Activated CD8-positive, alpha-beta memory T cell treated with anti-CD3 and anti-CD28 coated beads, Interleukin-2, amount 10 ng/mL, durations not matched to agents 7 days and 5 days (primary cell): Measurements from ENCODE around the gene ING1. TPM values are rescaled to one million over a fixed set of nuclear protein-coding genes. Genes with fewer than 3 reads are reported as not detected.
"Not testable (repeated sequence)": the region's sequence is repeated elsewhere in the genome, so short reads cannot be mapped to it uniquely, and the experiment has no call there.

ENCODE experiments used
- ATAC-seq: fragments of 150-1000 bp; cut with Tn5 transposase; one replicate; pipeline ENCODE4 v1.10.0; 2021; ENCODE audit warnings: moderate library complexity
- CTCF ChIA-PET: fragments of 350-600 bp; sonication (Branson Sonifier 250); formaldehyde crosslinking; loops from one replicate; lab custom pipeline; 2021; ENCODE audit warnings: antibody characterized with exemption; lab: Charles Lee
- DNase-seq: peaks from one replicate; pipeline ENCODE4 v3.0.0-alpha.2; 2020
- H3K27ac Mint-ChIP-seq: one replicate; pipeline ENCODE4 v1.8.0; 2021; ENCODE audit warnings: mild to moderate bottlenecking, mixed read lengths
- H3K27me3 Mint-ChIP-seq: one replicate; pipeline ENCODE4 v1.8.0; 2021; ENCODE audit warnings: mixed read lengths
- H3K36me3 Mint-ChIP-seq: one replicate; pipeline ENCODE4 v1.8.0; 2021; ENCODE audit warnings: mild to moderate bottlenecking, mixed read lengths
- H3K4me1 Mint-ChIP-seq: one replicate; pipeline ENCODE4 v1.8.0; 2021; ENCODE audit warnings: mixed read lengths
- H3K4me3 Mint-ChIP-seq: one replicate; pipeline ENCODE4 v1.8.0; 2021; ENCODE audit warnings: mild to moderate bottlenecking, moderate library complexity, mixed read lengths
- H3K9me3 Mint-ChIP-seq: one replicate; pipeline ENCODE4 v1.8.0; 2022; ENCODE audit warnings: low read depth, mixed read lengths
- total RNA-seq, 2 experiments: library from RNA; stranded (reverse); gene quantifications; one replicate each; pipeline ENCODE4 v1.2.3, GENCODE V29; 2021

Gene ING1, protein sequence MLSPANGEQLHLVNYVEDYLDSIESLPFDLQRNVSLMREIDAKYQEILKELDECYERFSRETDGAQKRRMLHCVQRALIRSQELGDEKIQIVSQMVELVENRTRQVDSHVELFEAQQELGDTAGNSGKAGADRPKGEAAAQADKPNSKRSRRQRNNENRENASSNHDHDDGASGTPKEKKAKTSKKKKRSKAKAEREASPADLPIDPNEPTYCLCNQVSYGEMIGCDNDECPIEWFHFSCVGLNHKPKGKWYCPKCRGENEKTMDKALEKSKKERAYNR
- 10 to 100 TPM; 15.3 to 21.6 TPM for total RNA-seq

DNA sequence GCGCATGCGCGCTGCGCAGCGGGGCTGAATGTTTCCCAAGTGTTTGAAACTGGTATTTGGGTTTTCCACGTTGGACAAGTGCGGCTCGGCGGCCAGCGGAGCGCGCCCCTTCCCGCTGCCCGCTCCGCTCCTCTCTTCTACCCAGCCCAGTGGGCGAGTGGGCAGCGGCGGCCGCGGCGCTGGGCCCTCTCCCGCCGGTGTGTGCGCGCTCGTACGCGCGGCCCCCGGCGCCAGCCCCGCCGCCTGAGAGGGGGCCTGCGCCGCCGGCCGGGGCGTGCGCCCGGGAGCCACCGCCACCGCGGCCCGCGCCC lies at the start of gene ING1:
Gene ING1 (plus strand): TSS at position 59 of the 311 bp plus-strand sequence. CDS start 450 bp downstream, outside the sequence.
- Mint-ChIP-seq H3K36me3 (peaks cover 1% of the 10 kb centered on the region), H3K9me3 (no peaks in the 10 kb centered on the region), H3K27ac (peak within 1 kb of the TSS; percentile 98), H3K27me3 (no peaks in the 10 kb centered on the region), H3K4me3 (peak within 1 kb of the TSS; percentile 95), H3K4me1 (peaks cover 29% of the 10 kb centered on the region)
- DNase-seq (no peak), ATAC-seq (no peak)
- CTCF ChIA-PET: no interaction called here

DNA sequence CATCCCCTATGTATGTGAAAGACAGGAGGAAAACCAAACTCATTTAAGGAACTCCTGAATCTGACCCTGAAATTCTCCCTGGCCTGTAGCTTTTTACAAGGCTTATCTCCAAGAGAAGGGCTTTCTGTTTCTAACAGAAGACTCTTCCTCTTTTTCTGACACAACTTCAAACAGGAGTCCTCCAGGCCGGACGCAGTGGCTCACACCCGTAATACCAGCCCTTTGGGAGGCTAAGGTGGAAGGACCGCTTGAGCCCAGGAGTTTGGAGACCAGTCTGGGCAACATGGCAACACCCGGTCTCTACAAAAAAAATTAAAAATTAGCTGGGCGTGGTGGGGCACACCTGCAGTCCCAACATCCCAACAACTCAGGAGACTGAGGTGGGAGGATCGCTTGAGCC lies 49.5 kb upstream of the ING1 start:
- Mint-ChIP-seq H3K4me1 (peaks cover 3% of the 10 kb centered on the region), H3K27me3 (no peaks in the 10 kb centered on the region), H3K4me3 (no peak overlapping the region), H3K9me3 (no peaks in the 10 kb centered on the region), H3K27ac (no peak overlapping the region), H3K36me3 (peaks cover 60% of the 10 kb centered on the region)
- CTCF ChIA-PET: interaction anchor here (0.7 kb wide), 1 partner anchor 10 kb away, joined by 3 read pairs; no protein-coding TSS in a partner anchor
- DNase-seq (no peak), ATAC-seq (no peak)

DNA sequence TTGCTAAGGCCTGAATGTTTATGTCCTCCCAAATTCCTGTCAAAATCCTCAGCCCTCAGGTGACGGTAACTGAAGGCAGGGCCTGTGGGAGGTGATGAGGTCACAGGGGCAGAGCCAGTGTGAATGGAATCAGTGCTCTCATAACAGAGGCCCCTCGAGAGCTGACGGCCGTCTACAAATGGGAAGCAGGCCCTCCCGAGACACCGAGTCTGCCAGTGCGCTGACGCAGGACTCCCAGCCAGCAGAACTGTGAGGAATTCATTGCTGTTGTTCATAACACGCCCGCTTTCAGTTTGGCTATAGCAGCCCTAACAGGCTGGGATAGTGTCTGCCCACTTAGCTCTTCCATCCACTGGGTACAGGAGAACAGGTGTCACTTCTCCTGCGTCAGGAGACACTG lies 48.8 kb upstream of the ING1 start:
- peaks cover 59% of the 10 kb centered on the region for H3K36me3 Mint-ChIP-seq
- H3K4me1 Mint-ChIP-seq: peaks cover 2% of the 10 kb centered on the region
- H3K9me3 Mint-ChIP-seq: no peaks in the 10 kb centered on the region
- ATAC-seq: no peak
- H3K4me3 Mint-ChIP-seq: no peak overlapping the region
- no peaks in the 10 kb centered on the region for H3K27me3 Mint-ChIP-seq
- no peak for DNase-seq
- CTCF ChIA-PET: no interaction called here
- H3K27ac Mint-ChIP-seq: no peak overlapping the region

- no peak for DNase-seq
- CTCF ChIA-PET: no interaction called here
- Mint-ChIP-seq H3K27ac (no peak overlapping the region), H3K27me3 (no peaks in the 10 kb centered on the region), H3K4me1 (peaks cover 2% of the 10 kb centered on the region), H3K9me3 (no peaks in the 10 kb centered on the region), H3K36me3 (peaks cover 58% of the 10 kb centered on the region), H3K4me3 (no peak overlapping the region)
- no peak for ATAC-seq
These were observed 47.8 kb upstream of the ING1 start for GRCh38 chr13:110665491-110666254.

- Mint-ChIP-seq H3K27me3 (no peaks in the 10 kb centered on the region), H3K27ac (no peak overlapping the region), H3K4me1 (peaks cover 2% of the 10 kb centered on the region), H3K9me3 (no peaks in the 10 kb centered on the region), H3K4me3 (no peak overlapping the region), H3K36me3 (peaks cover 60% of the 10 kb centered on the region)
- CTCF ChIA-PET: no interaction called here
- ATAC-seq (no peak), DNase-seq (no peak)
These were observed 47.3 kb upstream of the ING1 start for GRCh38 chr13:110666255-110666533.

DNA sequence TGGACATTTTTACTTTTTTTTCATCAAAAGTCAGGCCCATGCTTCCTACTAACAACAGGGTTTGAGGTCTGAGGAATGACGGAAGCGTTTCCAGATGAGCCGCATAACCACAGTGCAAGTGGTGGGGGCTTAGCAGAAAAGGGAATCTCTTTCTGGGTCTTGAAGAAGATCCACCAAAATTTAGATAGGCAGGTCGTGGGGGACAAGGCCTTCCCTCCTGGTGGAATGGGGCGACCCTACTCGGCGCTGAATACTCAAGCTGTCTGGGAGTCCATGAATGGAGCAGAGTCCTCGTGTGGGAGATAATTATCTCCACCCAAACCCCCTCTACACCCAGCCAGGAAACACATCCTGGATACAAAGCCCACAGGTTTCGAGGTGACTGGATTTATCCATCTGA lies 44.5 kb upstream of the ING1 start:
- H3K4me1 Mint-ChIP-seq: peaks cover 2% of the 10 kb centered on the region
- CTCF ChIA-PET: no interaction called here
- H3K27ac Mint-ChIP-seq: peak overlapping the region; percentile 8
- peaks cover 52% of the 10 kb centered on the region for H3K36me3 Mint-ChIP-seq
- H3K9me3 Mint-ChIP-seq: no peaks in the 10 kb centered on the region
- H3K4me3 Mint-ChIP-seq: no peak overlapping the region
- ATAC-seq (no peak), DNase-seq (no peak)
- no peaks in the 10 kb centered on the region for H3K27me3 Mint-ChIP-seq

GRCh38 chr13:110669814-110670213 lies 43.7 kb upstream of the ING1 start:
- H3K27me3 Mint-ChIP-seq, H3K4me3 Mint-ChIP-seq, H3K4me1 Mint-ChIP-seq, DNase-seq, H3K27ac Mint-ChIP-seq, H3K9me3 Mint-ChIP-seq, CTCF ChIA-PET, ATAC-seq: not testable (repeated sequence)
- peaks cover 58% of the 10 kb centered on the region for H3K36me3 Mint-ChIP-seq

- CTCF ChIA-PET: no interaction called here
- no peaks in the 10 kb centered on the region for H3K9me3 Mint-ChIP-seq
- ATAC-seq (peak; percentile 51), DNase-seq (no peak)
- peaks cover 66% of the 10 kb centered on the region for H3K36me3 Mint-ChIP-seq
- peaks cover 18% of the 10 kb centered on the region for H3K4me1 Mint-ChIP-seq
- no peaks in the 10 kb centered on the region for H3K27me3 Mint-ChIP-seq
- no peak overlapping the region for H3K4me3 Mint-ChIP-seq
- peak overlapping the region; percentile 40 for H3K27ac Mint-ChIP-seq
These were observed 36.6 kb upstream of the ING1 start for GRCh38 chr13:110676595-110677587.

DNA sequence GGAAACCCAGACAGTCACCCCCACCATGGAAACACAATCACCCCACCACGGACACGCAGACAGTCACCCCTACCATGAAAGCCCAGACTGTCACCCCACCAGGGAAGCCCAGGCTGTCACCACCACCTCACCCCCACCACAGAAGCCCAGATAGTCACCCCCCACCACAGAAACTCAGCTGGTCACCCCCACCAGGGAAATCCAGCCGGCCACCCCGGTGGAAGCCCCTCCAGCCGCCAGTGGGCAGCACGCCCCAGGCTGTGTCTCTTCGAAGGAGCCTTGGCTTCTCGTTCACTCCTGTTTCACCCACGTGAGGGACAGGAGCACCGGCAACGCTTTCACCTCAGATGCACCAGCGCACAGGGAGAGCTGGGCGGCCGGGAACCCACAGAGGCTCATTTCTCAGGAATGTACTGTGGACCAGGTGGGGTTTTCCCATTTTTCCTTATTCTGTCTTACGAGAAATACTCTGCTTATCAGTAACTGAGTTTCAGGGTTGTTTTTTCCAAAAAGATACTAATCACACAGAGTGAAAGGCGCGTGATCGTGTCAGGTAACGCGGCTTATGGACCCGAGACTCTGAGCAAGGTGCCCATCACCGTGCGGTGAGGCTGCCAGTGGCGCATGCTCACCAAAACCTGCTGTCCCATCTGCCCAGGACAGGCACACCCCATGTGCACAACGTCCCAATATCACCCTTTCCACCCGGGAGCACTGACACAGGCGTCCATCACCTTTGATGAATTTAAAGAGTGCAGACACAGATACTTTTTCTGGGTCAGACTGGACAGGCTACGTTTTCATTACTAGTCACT lies 35.6 kb upstream of the ING1 start:
- Mint-ChIP-seq H3K9me3 (no peaks in the 10 kb centered on the region), H3K27me3 (no peaks in the 10 kb centered on the region), H3K4me3 (no peak overlapping the region), H3K36me3 (peaks cover 64% of the 10 kb centered on the region), H3K4me1 (peaks cover 18% of the 10 kb centered on the region), H3K27ac (no peak overlapping the region)
- DNase-seq: no peak
- CTCF ChIA-PET: no interaction called here
- ATAC-seq: no peak

GRCh38 chr13:110680852-110681251 lies 32.6 kb upstream of the ING1 start:
- Mint-ChIP-seq H3K27ac (no peak overlapping the region), H3K4me3 (no peak overlapping the region), H3K4me1 (peaks cover 17% of the 10 kb centered on the region), H3K9me3 (no peaks in the 10 kb centered on the region), H3K36me3 (peaks cover 49% of the 10 kb centered on the region), H3K27me3 (no peaks in the 10 kb centered on the region)
- DNase-seq (no peak), ATAC-seq (no peak)
- CTCF ChIA-PET: interaction anchor here (1.1 to 2.0 kb wide), 3 partner anchors 21 to 140 kb away, joined by 3 to 4 read pairs (median 4); no protein-coding TSS in a partner anchor

- Mint-ChIP-seq H3K4me3 (no peak overlapping the region), H3K27ac (no peak overlapping the region), H3K27me3 (no peaks in the 10 kb centered on the region), H3K4me1 (peaks cover 6% of the 10 kb centered on the region), H3K9me3 (no peaks in the 10 kb centered on the region), H3K36me3 (peaks cover 40% of the 10 kb centered on the region)
- no peak for ATAC-seq
- no peak for DNase-seq
- CTCF ChIA-PET: interaction anchor here (1.1 to 2.0 kb wide), 4 partner anchors 10 to 138 kb away, joined by 3 to 6 read pairs (median 4); no protein-coding TSS in a partner anchor
These were observed 31.5 kb upstream of the ING1 start for GRCh38 chr13:110681868-110682550.

- peaks cover 4% of the 10 kb centered on the region for H3K4me1 Mint-ChIP-seq
- H3K4me3 Mint-ChIP-seq: no peak overlapping the region
- H3K36me3 Mint-ChIP-seq: peaks cover 37% of the 10 kb centered on the region
- H3K27me3 Mint-ChIP-seq: no peaks in the 10 kb centered on the region
- DNase-seq: no peak
- no peak for ATAC-seq
- CTCF ChIA-PET: interaction anchor here (1.1 to 1.7 kb wide), 6 partner anchors 9 to 140 kb away, joined by 4 to 10 read pairs (median 5); no protein-coding TSS in a partner anchor
- no peak overlapping the region for H3K27ac Mint-ChIP-seq
- no peaks in the 10 kb centered on the region for H3K9me3 Mint-ChIP-seq
These were observed 30.8 kb upstream of the ING1 start for GRCh38 chr13:110682746-110683145.
